LoVo (cell line): ENCODE measurements around the gene SETBP1.

Experiments
- DNase-seq: peaks from one replicate; pipeline ENCODE4 v3.0.0-alpha.2; 2016; ENCODE audit warnings: low spot score

SETBP1 gene

GRCh38 chr18:45069546-45069945 lies 388.9 kb downstream of the SETBP1 start:
- no peak for DNase-seq

GRCh38 chr18:45071956-45072355 lies 391.3 kb downstream of the SETBP1 start:
- DNase-seq = no peak

GRCh38 chr18:45073556-45073955 lies 392.9 kb downstream of the SETBP1 start:
- DNase-seq = no peak

GRCh38 chr18:45081566-45082181 lies 401.0 kb downstream of the SETBP1 start:
- DNase-seq = no peak

GRCh38 chr18:45083226-45083855 lies 402.7 kb downstream of the SETBP1 start:
- no peak for DNase-seq

- DNase-seq = no peak
Observed at GRCh38 chr18:45084206-45084605, 403.5 kb downstream of the SETBP1 start.

- DNase-seq = no peak
Observed at GRCh38 chr18:45085916-45086624, 405.4 kb downstream of the SETBP1 start.

GRCh38 chr18:45086777-45087176 lies 406.1 kb downstream of the SETBP1 start:
- DNase-seq = no peak

- DNase-seq = no peak
Observed at GRCh38 chr18:45090526-45091140, 409.9 kb downstream of the SETBP1 start.

- DNase-seq = no peak
Observed at GRCh38 chr18:45100321-45101105, 419.8 kb downstream of the SETBP1 start.

GRCh38 chr18:45102126-45102525 lies 421.4 kb downstream of the SETBP1 start:
- DNase-seq = no peak

- DNase-seq = no peak
Observed at GRCh38 chr18:45102863-45103262, 422.2 kb downstream of the SETBP1 start.

- DNase-seq = no peak
Observed at GRCh38 chr18:45103319-45104048, 422.8 kb downstream of the SETBP1 start.

- DNase-seq = no peak
Observed at GRCh38 chr18:45104049-45104395, 423.3 kb downstream of the SETBP1 start.

GRCh38 chr18:45106331-45106774 lies 425.7 kb downstream of the SETBP1 start:
- no peak for DNase-seq

GRCh38 chr18:45107425-45107824 lies 426.7 kb downstream of the SETBP1 start:
- no peak for DNase-seq

- no peak for DNase-seq
Observed at GRCh38 chr18:45108754-45109153, 428.1 kb downstream of the SETBP1 start.

- DNase-seq = no peak
Observed at GRCh38 chr18:45109271-45109670, 428.6 kb downstream of the SETBP1 start.

GRCh38 chr18:45109706-45110105 lies 429.0 kb downstream of the SETBP1 start:
- DNase-seq = no peak

- no peak for DNase-seq
Observed at GRCh38 chr18:45110577-45111501, 430.2 kb downstream of the SETBP1 start.
